Measurements from ENCODE around the gene UNC5B.

UNC5B gene

DNA sequence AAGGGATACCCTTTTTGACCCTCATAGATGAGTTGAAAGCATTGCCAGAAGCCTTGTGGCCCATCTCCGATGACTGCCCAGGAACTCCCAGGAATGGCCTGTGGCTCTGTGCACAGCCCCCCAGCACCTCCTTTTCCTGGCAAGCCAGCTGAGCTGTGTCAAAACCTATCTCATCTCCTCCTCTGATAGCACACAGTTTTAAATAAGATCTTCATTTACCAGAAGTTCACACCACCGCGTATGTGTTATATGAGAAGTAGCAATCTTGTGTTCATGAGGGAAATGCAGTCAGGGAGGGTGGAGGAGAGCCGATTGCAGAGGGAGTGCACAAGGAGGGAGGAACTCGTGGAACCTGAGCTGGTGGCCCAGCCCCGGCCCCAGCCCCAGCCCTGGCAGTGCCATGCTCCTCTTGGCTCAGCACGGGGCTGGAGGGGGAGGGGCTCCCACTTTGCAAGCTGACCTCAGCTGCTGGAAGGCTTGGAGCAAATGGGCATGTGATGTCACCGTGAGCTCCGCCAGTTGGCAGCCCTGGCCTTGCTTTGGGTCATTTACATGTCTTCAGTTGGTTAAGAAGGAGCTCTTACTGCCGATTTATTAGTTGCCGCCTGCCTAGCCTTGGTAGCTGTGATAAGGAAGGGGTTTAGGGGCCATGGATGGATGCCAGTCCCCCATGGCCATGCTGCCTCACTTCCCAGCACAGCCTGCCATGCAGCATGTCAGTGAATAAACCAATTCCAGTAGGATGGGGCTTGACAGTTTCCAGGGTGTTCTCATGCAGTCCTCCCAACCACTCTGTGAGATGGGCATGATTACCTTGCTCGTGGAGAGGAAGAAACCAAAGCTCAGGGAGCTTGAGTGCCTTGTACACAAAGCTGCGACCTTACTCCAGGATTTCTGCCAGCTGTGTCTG, 20.0 kb downstream of the UNC5B start:
- peak overlapping the region; percentile 67 for H3K27ac ChIP-seq (replicated peaks)
- no peak for TF ChIP-seq SPI1 (IDR thresholded peaks at IDR 0.05; ENCODE audit: borderline replicate concordance, low read depth)
- TF ChIP-seq, protein P1, sequence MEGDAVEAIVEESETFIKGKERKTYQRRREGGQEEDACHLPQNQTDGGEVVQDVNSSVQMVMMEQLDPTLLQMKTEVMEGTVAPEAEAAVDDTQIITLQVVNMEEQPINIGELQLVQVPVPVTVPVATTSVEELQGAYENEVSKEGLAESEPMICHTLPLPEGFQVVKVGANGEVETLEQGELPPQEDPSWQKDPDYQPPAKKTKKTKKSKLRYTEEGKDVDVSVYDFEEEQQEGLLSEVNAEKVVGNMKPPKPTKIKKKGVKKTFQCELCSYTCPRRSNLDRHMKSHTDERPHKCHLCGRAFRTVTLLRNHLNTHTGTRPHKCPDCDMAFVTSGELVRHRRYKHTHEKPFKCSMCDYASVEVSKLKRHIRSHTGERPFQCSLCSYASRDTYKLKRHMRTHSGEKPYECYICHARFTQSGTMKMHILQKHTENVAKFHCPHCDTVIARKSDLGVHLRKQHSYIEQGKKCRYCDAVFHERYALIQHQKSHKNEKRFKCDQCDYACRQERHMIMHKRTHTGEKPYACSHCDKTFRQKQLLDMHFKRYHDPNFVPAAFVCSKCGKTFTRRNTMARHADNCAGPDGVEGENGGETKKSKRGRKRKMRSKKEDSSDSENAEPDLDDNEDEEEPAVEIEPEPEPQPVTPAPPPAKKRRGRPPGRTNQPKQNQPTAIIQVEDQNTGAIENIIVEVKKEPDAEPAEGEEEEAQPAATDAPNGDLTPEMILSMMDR (IDR thresholded peaks at IDR 0.05; ENCODE audit: insufficient read depth, low read length): no peak
- no peak for TF ChIP-seq GABPA (IDR thresholded peaks at IDR 0.05; ENCODE audit: low read depth)
- TF ChIP-seq REST (IDR thresholded peaks at IDR 0.05; ENCODE audit: insufficient replicate concordance, low read depth): no peak
- TF ChIP-seq POLR2AphosphoS5 (IDR thresholded peaks at IDR 0.05; ENCODE audit: low read depth): no peak
- no peaks in the 10 kb centered on the region for H3K27me3 ChIP-seq (ENCODE audit: insufficient read depth, poor library complexity, severe bottlenecking)
- DNase-seq (ENCODE audit: low read depth in 1 of 2, low spot score in 1 of 2): peak in 1 of 2 experiments; percentile 55
- H3K4me3 ChIP-seq (replicated peaks; ENCODE audit: insufficient read depth, low read length): no peak overlapping the region

DNA sequence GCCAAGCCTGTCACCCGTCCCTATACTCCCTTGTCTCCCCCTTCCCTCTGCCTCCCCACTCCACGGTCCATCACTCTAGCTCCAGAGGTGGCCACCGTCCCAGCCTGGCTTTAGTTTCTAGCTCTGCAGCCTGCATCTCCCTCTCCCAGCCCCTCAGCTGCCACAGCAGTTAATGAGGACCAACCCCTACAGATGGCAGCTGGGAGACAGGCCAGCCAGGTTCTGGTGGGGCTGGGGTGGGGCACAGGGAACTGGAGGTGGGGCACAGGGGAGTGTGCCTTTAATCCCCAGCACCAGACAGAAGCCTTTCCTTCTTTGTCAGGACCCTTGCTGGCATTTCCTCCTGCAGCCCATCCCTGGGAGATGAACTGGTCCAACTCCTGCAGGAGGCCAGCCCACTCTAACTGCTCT, 21.1 kb downstream of the UNC5B start:
- H3K27ac ChIP-seq (replicated peaks): peak overlapping the region; percentile 67
- H3K27me3 ChIP-seq (ENCODE audit: insufficient read depth, poor library complexity, severe bottlenecking): no peaks in the 10 kb centered on the region
- no peak for TF ChIP-seq REST (IDR thresholded peaks at IDR 0.05; ENCODE audit: insufficient replicate concordance, low read depth)
- TF ChIP-seq POLR2AphosphoS5 (IDR thresholded peaks at IDR 0.05; ENCODE audit: low read depth): no peak
- TF ChIP-seq, protein P1 (IDR thresholded peaks at IDR 0.05; ENCODE audit: insufficient read depth, low read length): no peak
- no peak for TF ChIP-seq SPI1 (IDR thresholded peaks at IDR 0.05; ENCODE audit: borderline replicate concordance, low read depth)
- TF ChIP-seq GABPA (IDR thresholded peaks at IDR 0.05; ENCODE audit: low read depth): no peak
- H3K4me3 ChIP-seq (replicated peaks; ENCODE audit: insufficient read depth, low read length): no peak overlapping the region
- DNase-seq (ENCODE audit: low read depth in 1 of 2, low spot score in 1 of 2): no peak

DNA sequence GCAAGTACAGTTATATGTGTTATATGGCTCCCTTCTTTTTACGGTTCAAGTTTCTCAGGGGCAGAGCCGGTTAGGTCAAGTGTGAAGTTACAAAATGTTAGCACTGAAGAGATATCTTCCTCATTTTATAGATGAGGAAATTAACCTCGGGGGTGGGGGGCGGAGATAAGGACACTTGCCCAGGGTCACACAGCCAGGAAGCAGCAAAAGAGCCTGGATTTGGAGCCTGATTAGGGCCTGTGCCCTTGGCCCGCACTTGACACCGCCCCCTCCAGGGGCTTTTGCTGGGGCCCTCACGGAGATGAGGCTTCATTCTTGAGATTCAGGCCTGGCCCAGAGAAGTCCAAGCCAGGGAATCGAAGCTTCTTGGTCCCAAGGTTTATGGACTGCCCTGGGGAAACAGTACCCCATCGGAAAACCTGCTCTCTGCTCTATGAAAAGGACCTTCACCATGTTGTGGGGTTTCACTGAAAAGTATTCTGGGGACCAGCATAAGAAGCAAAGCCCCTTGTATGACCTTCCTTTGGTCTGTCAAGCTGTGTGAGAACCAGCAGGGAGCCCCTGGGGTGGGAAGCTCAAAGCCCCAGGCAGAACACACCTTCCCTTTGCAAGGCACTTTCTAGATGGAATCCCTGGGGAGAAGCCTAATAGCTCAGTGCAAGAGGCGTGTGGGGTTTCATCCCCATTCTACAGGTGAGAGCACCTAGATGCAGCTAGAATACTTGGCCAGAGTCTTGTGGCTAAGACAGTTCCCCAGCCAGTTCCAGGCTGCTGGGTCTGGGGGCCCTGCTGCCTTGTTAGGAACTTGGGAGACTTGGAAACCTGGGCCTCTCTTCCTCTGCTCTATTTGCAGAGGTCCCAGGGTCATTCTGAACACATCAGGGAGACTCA, 21.9 kb downstream of the UNC5B start:
- Histone ChIP-seq H3K27ac (replicated peaks) (peak overlapping the region; percentile 67), H3K27me3 (ENCODE audit: insufficient read depth, poor library complexity, severe bottlenecking) (no peaks in the 10 kb centered on the region), H3K4me3 (replicated peaks; ENCODE audit: insufficient read depth, low read length) (no peak overlapping the region)
- peak in 1 of 2 experiments; percentile 90 for DNase-seq (ENCODE audit: low read depth in 1 of 2, low spot score in 1 of 2)
- TF ChIP-seq, protein P1 (IDR thresholded peaks at IDR 0.05; ENCODE audit: insufficient read depth, low read length): no peak
- no peak for TF ChIP-seq GABPA (IDR thresholded peaks at IDR 0.05; ENCODE audit: low read depth)
- TF ChIP-seq SPI1 (IDR thresholded peaks at IDR 0.05; ENCODE audit: borderline replicate concordance, low read depth): no peak
- TF ChIP-seq POLR2AphosphoS5 (IDR thresholded peaks at IDR 0.05; ENCODE audit: low read depth): no peak
- TF ChIP-seq REST (IDR thresholded peaks at IDR 0.05; ENCODE audit: insufficient replicate concordance, low read depth): no peak
